GM18858 (cell line): ENCODE results near the gene GAB1.

Experiments
- ATAC-seq: cut with Tn5 transposase; IDR thresholded peaks from one replicate; pipeline ENCODE4 v1.9.1; 2021; ENCODE audit not compliant: unreplicated experiment

Gene GAB1

DNA sequence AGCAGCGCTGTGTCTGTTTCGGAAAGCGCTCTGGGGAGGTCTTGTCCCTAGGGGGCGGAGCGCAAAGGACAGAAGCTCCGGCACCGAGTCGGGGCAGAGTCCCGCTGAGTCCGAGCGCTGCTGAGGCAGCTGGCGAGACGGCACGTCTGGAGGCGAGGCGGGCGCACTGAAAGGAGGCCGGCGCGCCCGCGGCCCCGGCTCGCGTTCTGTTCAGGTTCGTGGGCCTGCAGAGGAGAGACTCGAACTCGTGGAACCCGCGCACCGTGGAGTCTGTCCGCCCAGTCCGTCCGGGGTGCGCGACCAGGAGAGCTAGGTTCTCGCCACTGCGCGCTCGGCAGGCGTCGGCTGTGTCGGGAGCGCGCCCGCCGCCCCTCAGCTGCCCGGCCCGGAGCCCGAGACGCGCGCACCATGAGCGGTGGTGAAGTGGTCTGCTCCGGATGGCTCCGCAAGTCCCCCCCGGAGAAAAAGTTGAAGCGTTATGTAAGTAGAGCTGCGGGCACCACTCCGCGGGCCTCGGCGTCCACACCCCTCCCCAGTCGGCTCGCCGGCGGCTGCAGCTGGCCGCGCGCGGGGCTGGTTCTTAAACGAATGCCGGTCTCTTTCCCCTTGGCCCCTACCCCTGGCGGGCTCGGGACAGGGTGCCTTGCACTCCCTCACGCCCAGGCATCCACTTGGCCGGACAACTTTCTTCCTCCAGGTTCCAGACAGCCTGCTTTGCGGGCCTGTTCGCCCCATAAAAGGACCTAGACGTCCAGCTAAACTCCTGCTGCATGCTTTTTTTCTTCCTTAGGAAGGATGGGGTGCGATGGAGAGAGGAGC is at the start of gene GAB1:
Gene GAB1 (plus strand): TSS at position 96 of the 819 bp plus-strand sequence. CDS start 313 bp downstream, at position 409.
- peak; percentile 63 for ATAC-seq

DNA sequence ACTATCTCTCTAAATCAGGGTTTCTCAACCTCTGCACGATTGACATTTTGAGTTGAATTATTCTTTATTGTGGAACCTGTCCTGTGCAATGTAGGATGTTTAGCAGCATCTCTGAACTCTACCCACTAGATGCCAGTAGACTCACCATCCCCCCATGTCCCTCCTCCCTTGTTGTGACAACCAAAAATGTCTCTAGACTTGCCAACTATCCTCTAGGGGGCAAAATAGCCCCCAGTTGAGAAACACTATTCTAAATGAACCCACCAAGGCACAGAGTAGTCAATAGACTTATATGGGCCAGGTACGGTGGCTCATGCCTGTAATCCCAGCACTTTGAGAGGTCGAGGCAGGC is 49.1 kb upstream of the GAB1 start:
- ATAC-seq, result no peak

DNA sequence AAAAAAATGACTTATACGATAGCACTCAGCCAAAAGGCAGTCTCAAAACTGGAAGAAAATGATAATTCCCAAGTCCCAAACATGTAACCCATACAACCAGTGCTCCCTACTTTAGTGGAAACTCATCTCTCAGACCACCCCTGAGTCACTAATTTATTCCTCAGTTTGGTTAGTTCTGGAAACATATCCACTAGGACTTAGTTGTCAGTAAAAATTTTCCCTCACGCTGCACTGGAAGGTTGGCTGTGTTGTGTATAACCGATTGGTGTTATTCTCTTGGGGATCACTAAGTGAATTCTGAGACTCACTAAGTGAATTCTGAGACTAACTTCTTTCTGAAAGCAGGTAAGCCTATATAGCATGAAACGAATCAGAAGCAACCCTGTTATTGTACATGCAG is 48.5 kb upstream of the GAB1 start:
- ATAC-seq, result no peak

DNA sequence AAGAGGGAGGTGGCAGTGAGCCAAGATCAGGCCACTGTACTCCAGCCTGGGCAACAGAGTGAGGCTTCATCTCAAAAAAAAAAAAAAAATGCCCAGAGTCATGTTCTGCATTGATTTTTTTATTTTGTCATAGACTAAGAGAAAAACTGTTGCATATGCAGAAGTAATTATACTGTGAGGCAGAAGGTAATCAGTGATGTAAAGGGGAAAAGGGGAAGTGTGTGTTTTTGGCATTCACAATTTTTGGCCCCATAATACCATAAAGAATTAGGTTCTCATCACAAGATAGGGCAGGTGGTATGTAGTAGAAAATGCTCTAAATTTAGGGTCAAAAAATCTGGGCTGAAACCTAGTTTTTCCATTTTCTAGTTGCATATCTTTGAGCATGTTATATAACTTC is 47.3 kb upstream of the GAB1 start:
- ATAC-seq, result no peak

DNA sequence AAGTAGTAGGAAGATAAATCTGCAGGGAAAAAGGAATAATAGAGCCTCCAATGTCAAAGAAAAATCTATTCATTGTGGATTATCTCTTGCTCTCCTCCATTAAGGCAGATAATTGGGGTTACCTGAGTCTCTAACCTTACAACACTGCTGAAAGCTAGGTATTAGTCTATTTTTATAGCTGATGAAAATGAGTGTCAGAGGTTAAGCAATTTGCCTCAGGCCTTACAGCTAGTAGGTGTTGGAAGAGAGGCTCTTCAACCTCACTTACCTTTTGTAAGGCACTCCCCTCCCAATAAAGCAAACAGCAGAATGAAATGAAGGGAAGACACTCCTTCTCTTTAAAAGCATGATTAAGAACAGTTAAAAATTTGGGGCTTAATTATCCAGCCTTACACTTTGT is 45.4 kb upstream of the GAB1 start:
- no peak for ATAC-seq

DNA sequence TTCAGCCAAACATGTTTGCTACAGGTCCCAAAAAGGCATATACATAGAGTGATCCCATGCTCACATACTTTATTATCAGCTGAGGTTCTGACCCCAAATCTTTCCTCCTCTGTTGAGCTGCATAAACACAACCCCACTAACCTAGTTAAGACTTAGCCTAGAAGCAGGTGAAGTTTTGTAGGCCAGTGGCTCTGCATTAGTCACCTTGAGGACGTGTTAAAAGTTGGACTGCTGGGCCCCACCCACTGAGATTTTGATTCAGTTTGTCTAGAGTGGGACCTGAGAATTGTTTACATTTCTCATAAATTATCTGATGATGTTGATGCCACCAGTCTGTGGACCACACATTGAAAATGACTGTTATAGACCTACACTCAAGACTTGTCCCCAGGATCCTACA is 43.8 kb upstream of the GAB1 start:
- ATAC-seq, result no peak

DNA sequence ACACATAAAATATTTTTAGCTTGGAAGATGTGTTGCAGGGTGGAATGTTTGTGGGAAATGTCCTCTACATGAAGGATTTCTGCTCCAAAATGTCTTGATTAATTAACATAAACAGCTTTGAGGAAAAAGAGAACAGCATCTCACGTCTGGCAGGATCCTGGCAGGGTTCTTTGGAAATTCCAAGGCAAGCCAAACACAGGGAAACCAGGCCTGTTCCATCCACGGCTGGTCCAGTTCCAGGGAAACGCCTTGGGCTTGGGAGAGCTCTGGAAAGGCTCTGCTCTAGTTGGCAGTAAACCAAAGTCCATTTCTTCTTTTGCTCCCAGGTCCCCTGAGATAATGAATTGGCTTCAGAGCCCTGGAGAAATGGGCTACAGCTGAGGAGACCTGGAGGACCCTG is 42.4 kb upstream of the GAB1 start:
- ATAC-seq, result no peak

DNA sequence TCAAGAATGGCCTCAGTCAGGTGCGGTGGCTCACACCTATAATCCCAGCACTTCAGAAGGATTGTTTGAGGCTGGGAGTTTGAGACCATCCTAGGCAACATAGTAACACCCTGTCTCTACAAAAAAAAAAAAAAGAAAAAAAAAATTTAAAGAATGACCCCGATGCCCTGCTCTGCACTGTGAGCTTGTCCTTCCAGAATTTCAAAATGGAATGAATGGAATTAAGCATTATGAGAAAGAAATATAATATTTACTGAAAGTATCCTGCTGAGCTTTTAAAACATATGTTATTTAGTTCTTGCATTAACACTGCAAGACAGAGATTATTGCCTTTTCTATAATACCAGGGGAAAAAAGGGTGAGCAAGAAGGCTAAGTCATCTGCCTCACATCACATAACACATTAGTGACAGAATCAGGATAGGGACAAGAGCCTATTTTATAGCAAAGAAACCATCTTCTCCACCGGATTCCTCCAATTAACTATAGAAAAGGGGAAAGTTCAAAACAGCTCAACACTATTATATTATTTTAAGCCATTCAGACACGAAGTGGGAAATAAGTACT is 41.9 kb upstream of the GAB1 start:
- no peak for ATAC-seq

DNA sequence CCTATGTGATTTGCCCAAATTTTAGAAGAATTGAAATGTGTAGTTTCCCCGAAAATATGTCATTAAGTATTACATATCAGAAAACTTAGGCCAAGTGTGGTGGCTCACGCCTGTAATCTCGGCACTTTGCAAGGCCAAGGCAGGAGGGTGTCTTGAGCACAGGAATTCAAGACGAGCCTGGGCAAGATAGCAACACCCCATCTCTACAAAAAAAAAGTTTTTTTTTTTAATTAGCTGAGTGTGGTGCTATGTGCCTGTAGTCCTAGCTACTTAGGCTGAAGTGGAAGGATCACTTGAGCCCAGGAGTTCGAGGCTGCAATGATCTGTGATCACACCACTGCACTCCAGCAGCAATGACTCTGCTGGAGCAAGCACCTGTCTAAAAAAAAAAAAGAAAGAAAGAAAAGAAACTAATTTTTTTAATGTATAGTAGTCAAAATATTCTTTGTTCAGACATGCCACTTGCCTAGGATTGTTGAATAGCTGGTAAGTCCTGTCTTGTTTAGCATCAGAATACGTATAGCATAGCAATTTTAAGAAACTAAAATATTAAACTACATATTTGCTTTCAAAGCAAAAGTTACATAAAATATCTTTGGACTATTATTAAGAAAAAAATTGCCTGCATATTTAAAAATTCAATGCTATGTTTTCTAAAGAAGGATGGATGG is 40.1 kb upstream of the GAB1 start:
- no peak for ATAC-seq

DNA sequence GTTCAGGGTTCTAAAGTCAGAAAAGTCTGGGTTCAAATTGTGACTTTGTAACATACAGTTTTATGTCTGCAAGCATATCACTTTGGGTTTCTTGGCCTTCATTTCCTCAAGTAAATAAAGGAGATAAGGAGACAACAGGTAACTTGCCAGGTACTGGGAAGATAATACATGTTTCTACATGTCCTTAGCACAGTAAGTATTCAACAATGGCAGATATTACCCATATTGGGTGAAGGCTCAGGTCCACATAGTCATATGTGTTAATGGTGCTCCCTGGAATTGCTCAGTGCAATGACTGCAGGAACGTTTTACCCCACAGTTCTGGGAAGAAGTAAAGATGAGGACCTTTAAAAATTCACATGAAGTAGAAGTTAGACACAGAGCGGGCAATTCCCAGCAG is 35.8 kb upstream of the GAB1 start:
- no peak for ATAC-seq

DNA sequence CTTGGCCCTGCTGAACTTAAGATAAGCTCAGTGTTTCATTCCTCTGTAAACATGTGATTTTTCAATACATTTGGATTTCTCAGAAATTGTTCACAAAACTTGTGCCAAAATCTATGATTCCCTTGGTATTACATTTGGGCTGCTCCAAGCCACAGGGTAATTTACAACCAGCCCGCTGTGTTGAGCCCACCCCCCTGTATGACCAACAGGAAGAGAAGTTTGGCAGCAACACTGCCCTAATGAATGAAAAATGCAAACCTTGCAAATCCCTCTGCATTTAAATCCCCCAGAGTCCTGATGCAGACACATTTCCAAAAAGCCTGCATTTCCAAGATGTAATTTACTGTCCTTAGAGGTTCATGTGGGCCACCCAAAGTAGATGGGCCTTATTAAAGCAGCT is 34.1 kb upstream of the GAB1 start:
- no peak for ATAC-seq

DNA sequence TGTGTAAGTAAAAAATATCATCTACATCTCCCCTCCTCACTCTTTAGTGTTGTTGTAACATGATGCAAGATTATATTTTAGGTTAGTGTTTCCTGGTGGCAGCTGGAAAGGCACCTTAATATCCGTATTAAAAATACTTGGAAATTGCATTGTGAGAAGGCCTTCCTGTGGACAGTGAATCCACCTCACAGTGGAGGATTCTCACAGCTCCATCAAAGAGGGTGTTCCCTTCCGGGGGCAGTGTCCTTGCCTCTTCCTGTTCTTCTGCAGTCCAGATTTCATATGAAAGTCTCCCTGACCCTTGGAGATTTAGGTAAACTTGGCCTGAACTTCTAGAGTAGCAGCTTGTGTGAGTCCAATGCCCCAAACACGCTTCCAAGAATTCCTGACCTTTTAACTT is 29.9 kb upstream of the GAB1 start:
- ATAC-seq, result no peak

DNA sequence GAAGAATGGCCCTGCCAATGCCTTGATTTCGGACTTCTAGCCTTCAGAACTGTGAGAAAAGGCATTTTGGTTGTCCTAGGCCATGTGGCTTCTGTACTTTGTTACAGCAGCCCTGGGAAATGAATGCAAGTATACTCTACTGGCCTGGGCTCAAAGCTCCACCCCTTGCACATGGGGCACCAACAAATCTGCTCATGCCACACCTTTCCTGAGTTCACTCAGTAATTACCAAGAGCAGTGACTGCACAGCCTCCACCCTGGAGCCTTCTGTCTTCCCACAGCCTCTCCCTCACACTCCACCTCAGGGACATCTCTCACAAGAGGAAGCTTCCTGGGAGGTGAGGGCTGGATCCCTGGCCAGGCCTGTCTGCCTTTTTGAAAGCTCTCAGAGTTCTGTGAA is 29.1 kb upstream of the GAB1 start:
- no peak for ATAC-seq

DNA sequence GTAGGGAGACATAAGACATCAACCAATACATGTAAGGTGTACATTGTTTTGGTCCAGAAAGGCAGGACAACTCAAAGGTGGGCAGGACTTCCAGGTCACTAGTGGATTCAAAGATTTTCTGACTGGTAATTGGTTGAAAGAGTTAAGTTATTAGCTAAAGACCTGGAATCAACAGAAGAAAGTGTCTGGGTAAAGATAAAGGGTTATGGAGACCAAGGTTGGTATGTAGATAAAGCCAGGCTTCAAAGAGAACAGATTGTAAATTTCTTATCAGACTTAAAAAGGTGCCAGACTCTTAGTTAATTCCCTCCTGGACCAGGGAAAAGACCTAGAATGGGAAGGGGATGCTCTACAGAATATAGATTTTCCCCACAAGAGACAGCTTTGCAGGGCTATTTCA is 28.3 kb upstream of the GAB1 start:
- no peak for ATAC-seq

DNA sequence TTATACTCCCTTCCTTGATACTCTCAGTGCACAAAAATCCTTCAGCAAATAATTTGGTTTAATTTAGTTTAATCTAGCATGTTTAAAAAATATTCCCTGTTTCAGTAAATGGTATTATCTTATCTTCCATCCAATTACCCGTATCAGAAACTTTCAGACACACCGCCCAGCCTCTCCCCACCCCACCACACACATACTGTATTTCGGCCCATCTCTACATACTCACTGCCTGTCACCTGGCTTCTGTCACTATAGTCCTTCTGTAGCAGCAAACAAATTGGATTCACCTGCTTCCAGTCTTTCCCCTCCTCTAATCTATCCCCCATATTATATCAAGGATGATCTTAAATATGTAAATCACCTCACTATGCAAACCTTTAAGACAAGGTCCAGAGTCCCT is 24.8 kb upstream of the GAB1 start:
- no peak for ATAC-seq

DNA sequence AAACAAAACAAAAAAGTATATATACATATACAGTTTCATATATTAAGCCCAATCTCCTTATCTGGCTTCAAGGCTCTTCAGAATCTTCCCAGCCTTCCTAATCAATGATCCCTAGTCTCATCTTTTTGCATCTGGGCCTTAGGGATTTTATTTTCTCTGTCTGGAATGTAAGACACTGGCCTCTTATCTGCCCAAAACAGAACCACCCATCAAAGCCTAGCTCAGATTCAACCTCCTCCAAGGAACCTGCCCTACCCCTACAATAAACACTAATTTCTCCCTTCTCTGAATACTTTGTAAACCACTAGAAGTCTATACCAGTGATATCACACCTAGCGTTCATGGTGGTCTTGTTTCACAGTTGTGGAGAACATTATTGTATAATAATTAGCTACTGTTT is 23.2 kb upstream of the GAB1 start:
- no peak for ATAC-seq

DNA sequence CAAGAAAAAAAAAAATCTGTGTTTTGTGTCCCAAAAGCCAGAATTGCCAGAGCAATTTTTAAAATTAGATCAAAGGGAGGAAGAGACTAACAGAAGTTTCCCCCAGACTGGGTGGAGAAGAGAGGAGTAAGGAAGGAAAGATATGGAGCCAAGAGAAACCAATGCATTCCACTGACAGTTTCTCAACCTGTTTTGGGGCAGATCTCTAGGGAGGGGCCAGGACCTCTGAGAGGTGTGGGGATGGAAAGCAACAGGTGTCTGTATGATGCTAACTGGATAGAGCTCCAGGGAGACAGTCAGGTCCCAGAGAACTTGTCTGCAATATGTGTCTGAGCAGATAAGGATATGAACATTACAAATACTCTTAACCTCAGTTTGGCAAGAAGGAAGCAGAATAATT is 22.7 kb upstream of the GAB1 start:
- ATAC-seq, result no peak

DNA sequence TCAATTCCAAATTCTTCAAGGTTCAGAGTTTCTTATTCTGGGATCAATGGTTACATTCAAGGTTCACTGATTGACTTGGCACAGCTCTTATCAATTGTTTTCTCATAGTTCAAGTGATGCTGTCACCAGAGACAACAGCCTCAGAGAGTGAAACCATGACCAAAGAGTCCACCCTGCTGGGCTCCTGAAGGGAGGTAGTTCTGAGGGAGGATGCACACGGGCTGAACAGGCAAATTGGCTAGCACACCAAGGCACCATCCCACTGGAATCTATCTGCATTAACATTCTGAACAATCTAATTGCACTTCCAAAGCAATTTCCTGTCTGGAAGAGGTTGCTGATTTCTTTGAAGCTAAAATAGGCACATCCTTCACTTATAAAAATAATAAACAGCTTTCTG is 16.6 kb upstream of the GAB1 start:
- no peak for ATAC-seq

DNA sequence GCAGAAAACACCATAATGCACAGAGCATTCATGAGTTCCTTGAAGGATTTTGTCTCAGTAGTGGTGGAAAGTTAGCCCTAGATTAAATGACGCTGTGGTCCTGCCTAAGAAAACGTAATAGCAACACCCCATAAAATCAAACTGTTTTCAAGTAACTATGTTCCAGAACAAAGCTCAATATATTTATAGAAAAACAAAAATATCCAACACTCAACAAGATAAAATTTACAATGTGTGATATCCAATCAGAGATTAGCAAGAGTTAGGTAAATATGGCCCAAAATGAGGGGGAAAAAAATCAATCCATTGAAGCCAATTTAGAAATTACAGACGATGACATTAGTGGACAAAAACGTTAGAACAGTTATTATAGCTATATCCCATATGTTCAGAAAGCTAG is 9.9 kb upstream of the GAB1 start:
- ATAC-seq, result no peak

DNA sequence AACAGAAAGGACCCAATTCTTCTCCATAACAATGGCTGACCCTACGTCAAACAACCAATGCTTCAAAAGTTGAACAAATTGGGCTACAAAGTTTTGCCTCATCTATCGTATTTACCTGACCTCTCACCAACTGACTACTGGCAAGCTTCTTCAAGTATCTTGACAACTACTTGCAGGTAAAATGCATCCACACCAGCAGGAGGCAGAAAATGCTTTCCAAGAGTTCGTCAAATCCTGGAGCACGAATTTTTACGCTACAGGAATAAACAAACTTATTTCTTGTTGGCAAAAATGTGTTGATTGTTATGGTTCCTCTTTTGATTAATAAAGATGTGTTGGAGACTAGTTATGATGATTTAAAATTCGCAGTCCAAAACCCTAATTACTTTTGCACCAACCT is 6.7 kb upstream of the GAB1 start:
- no peak for ATAC-seq

DNA sequence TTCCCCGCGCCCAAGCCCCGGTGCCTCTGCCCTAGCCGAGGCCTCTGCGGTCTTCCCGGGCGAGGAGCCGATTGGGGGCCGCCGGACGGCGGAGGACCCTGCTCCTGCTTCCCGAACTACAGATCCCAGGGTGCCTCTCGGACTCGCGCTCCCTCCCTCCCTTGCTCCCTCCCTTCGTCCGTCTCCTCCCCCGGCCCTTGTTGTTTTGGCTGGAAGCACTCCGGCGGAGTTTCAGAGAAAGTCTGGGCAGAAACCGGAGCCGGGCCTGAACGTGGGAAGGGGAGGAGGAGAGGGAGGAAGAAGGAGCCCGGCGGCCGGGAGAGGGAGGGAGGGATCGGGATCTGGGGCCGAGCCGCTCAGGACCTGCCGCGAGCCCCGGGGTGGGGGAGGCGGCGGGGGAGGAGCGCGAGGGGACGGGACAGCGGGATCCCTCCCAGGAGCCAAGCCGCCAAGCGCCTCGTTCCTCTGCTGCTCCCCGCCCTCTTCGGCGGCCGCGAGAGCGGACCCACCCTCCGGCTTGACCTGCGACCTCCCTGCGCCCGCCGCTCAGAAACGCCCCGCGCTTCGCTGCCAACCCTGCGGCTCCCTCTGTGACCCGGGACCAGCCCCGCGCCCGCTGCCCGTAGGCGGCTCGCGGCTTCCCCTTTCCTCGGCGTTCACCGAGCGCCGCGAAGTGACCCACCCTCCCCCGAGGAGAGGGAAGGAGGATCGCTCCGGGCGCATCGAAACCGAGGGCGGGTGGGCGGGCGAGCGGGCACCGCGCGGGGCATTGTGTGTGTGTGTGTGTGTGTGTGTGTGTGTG is 496 bp upstream of the GAB1 start:
- ATAC-seq, result peak; percentile 33
